HL-60 (cell line): ENCODE measurements around the gene PTPRF.

Experiments
- DNase-seq, 2 experiments: peaks; one replicate each; pipeline ENCODE4 v3.0.0-alpha.2; 2010 to 2020; ENCODE audit warnings: low read depth in 1 of 2, low spot score in 1 of 2
- H3K27ac ChIP-seq: fragments of 250-450 bp; sonication (Bioruptor Pico); replicated peaks from 2 replicates; pipeline ENCODE4 v1.5.1; 2020; ENCODE audit warnings: mild to moderate bottlenecking, moderate library complexity
- H3K27me3 ChIP-seq: fragments of 250-450 bp; sonication (Bioruptor Pico); 2 replicates; pipeline ENCODE4 v1.5.1; 2021; ENCODE audit warnings: mild to moderate bottlenecking, moderate library complexity; ENCODE audit not compliant: insufficient read depth, poor library complexity, severe bottlenecking
- H3K4me3 ChIP-seq: replicated peaks from 2 replicates; pipeline ENCODE4 v1.5.1; 2011; ENCODE audit warnings: mild to moderate bottlenecking, control low read depth, low read length; ENCODE audit not compliant: insufficient read depth
- CTCF ChIP-seq: IDR thresholded peaks from one replicate; pipeline ENCODE4 v1.5.1; 2011; ENCODE audit warnings: low read length, control low read depth, inconsistent platforms; ENCODE audit not compliant: insufficient read depth
- GABPA ChIP-seq: IDR thresholded peaks from 2 replicates; pipeline ENCODE4 v1.6.1; 2012; ENCODE audit warnings: low read depth
- POLR2AphosphoS5 ChIP-seq: IDR thresholded peaks from 2 replicates; pipeline ENCODE4 v1.6.1; 2012; ENCODE audit warnings: low read depth
- SPI1 ChIP-seq: IDR thresholded peaks from 2 replicates; pipeline ENCODE4 v1.6.1; 2012; ENCODE audit warnings: low read depth, mild to moderate bottlenecking, borderline replicate concordance
- TF ChIP-seq, protein P1 (sequence below): IDR thresholded peaks from 2 replicates; pipeline ENCODE4 v1.6.1; 2012; ENCODE audit warnings: low read depth; ENCODE audit not compliant: insufficient replicate concordance

The PTPRF gene

DNA sequence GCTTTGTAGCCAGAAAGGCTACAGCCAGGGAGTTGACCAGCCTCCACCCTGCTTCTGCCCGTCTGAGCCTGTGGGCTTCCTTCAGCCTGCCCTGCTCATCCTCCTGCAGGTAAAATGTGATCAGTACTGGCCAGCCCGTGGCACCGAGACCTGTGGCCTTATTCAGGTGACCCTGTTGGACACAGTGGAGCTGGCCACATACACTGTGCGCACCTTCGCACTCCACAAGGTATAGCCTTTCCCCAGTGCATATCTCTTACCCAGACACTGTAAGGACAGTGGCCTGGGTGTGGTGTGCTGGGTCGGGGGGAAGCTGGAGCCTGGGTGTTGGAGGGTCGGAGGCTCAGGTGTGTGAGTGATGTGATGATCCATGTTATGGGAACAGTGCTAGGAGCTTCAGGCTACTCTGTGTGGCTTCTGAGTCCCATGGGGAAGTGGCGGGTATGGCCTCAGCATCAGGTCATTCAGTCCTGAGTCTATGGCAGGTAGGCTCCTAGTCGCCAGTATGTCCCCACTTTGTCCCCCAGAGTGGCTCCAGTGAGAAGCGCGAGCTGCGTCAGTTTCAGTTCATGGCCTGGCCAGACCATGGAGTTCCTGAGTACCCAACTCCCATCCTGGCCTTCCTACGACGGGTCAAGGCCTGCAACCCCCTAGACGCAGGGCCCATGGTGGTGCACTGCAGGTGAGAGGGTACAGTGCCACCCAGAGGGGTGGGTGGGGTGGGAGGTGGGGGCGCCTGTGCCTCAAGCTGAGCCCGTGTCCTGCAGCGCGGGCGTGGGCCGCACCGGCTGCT is 88.0 kb downstream of the PTPRF start:
- DNase-seq, result no peak
- Histone ChIP-seq H3K27ac (no peak overlapping the region), H3K4me3 (no peak overlapping the region), H3K27me3 (no peaks in the 10 kb centered on the region)
- TF ChIP-seq CTCF (no peak), GABPA (no peak), SPI1 (no peak), POLR2AphosphoS5 (no peak)
- TF ChIP-seq, protein P1, sequence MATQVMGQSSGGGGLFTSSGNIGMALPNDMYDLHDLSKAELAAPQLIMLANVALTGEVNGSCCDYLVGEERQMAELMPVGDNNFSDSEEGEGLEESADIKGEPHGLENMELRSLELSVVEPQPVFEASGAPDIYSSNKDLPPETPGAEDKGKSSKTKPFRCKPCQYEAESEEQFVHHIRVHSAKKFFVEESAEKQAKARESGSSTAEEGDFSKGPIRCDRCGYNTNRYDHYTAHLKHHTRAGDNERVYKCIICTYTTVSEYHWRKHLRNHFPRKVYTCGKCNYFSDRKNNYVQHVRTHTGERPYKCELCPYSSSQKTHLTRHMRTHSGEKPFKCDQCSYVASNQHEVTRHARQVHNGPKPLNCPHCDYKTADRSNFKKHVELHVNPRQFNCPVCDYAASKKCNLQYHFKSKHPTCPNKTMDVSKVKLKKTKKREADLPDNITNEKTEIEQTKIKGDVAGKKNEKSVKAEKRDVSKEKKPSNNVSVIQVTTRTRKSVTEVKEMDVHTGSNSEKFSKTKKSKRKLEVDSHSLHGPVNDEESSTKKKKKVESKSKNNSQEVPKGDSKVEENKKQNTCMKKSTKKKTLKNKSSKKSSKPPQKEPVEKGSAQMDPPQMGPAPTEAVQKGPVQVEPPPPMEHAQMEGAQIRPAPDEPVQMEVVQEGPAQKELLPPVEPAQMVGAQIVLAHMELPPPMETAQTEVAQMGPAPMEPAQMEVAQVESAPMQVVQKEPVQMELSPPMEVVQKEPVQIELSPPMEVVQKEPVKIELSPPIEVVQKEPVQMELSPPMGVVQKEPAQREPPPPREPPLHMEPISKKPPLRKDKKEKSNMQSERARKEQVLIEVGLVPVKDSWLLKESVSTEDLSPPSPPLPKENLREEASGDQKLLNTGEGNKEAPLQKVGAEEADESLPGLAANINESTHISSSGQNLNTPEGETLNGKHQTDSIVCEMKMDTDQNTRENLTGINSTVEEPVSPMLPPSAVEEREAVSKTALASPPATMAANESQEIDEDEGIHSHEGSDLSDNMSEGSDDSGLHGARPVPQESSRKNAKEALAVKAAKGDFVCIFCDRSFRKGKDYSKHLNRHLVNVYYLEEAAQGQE, result no peak

DNA sequence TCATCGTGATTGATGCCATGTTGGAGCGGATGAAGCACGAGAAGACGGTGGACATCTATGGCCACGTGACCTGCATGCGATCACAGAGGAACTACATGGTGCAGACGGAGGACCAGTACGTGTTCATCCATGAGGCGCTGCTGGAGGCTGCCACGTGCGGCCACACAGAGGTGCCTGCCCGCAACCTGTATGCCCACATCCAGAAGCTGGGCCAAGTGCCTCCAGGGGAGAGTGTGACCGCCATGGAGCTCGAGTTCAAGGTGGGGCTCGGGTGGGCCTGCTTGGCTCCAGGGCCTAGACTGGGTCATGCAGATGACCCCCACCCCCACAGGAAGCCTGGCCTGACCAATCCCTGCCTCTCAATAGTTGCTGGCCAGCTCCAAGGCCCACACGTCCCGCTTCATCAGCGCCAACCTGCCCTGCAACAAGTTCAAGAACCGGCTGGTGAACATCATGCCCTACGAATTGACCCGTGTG is 88.7 kb downstream of the PTPRF start:
- TF ChIP-seq CTCF (no peak), SPI1 (no peak)
- DNase-seq, result no peak
- Histone ChIP-seq H3K4me3 (no peak overlapping the region), H3K27me3 (no peaks in the 10 kb centered on the region), H3K27ac (no peak overlapping the region)

- TF ChIP-seq SPI1 (no peak), POLR2AphosphoS5 (no peak), GABPA (no peak), CTCF (no peak)
- TF ChIP-seq, protein P1, result no peak
- DNase-seq, result no peak
- Histone ChIP-seq H3K4me3 (no peak overlapping the region), H3K27ac (no peak overlapping the region), H3K27me3 (no peaks in the 10 kb centered on the region)
Observed at GRCh38 chr1:43619996-43620920, 89.6 kb downstream of the PTPRF start.
